IMR-90 (cell line): ENCODE results near the gene UBE2G1. TPM values are rescaled to one million over a fixed set of nuclear protein-coding genes. Genes with fewer than 3 reads are reported as not detected.
A peak's percentile ranks its signal among the peaks of the same experiment; 100 is the strongest.
"Not testable (repeated sequence)": the region's sequence is repeated elsewhere in the genome, so short reads cannot be mapped to it uniquely, and the experiment has no call there.

Experiments
- ATAC-seq: fragments of 200-7000 bp; cut with Tn5 transposase; 2 replicates; pipeline ENCODE4 v1.9.1; 2020; ENCODE audit warnings: low read depth, mild to moderate bottlenecking, moderate library complexity
- BruUV-seq: library from RNA; stranded (reverse); fragments of 400-500 nt; replicated peaks from 2 replicates; lab custom pipeline; 2021; lab: Mats Ljungman, UMichigan
- CTCF ChIA-PET: fragments of 300-600 bp; formaldehyde crosslinking; extraction: SDS; loops from one replicate; lab custom pipeline; 2021; ENCODE audit warnings: antibody characterized with exemption; lab: Yijun Ruan, JAX
- POLR2A ChIA-PET: fragments of 300-600 bp; sonication (Branson Sonifier 250); formaldehyde crosslinking; loops from one replicate; lab custom pipeline; 2022; ENCODE audit warnings: antibody characterized with exemption; ENCODE audit not compliant: unreplicated experiment; lab: Charles Lee
- DNase-seq: peaks from one replicate; pipeline ENCODE4 v3.0.0; 2013
- H2AFZ ChIP-seq: replicated peaks from 2 replicates; pipeline ENCODE3; 2013; ENCODE audit warnings: low read length, mild to moderate bottlenecking; ENCODE audit not compliant: poor library complexity
- H2AK5ac ChIP-seq: 2 replicates; pipeline ENCODE4 v1.6.1; 2013; ENCODE audit warnings: low read depth, low read length, inconsistent platforms
- H2AK9ac ChIP-seq: replicated peaks from 2 replicates; pipeline ENCODE3; 2013; ENCODE audit warnings: mild to moderate bottlenecking, low read depth, low read length, moderate library complexity; ENCODE audit not compliant: poor library complexity
- H2BK120ac ChIP-seq: 2 replicates; pipeline ENCODE4 v1.6.1; 2013; ENCODE audit warnings: low read depth, low read length, inconsistent platforms
- H2BK15ac ChIP-seq: 3 replicates; pipeline ENCODE4 v1.6.1; 2013; ENCODE audit warnings: low read depth, low read length, inconsistent platforms
- H2BK20ac ChIP-seq: 2 replicates; pipeline ENCODE4 v1.6.1; 2013; ENCODE audit warnings: low read depth, mild to moderate bottlenecking, inconsistent platforms, low read length, moderate library complexity
- H2BK5ac ChIP-seq: 2 replicates; pipeline ENCODE4 v1.6.1; 2013; ENCODE audit warnings: mild to moderate bottlenecking, low read depth, low read length, inconsistent platforms; ENCODE audit not compliant: poor library complexity, severe bottlenecking
- H3K14ac ChIP-seq: replicated peaks from 2 replicates; pipeline ENCODE4 v1.6.1; 2013; ENCODE audit warnings: low read depth, low read length, inconsistent platforms
- H3K18ac ChIP-seq: 2 replicates; pipeline ENCODE4 v1.6.1; 2013; ENCODE audit warnings: low read depth, low read length, control low read depth
- H3K23ac ChIP-seq: 2 replicates; pipeline ENCODE4 v1.6.1; 2013; ENCODE audit warnings: low read depth, low read length, inconsistent platforms
- H3K27ac ChIP-seq: 2 replicates; pipeline ENCODE4 v1.5.1; 2013; ENCODE audit warnings: mild to moderate bottlenecking, control low read depth, low read length; ENCODE audit not compliant: insufficient read depth
- H3K27me3 ChIP-seq: 2 replicates; pipeline ENCODE4 v1.6.1; 2013; ENCODE audit warnings: low read length; ENCODE audit not compliant: control insufficient read depth, insufficient read depth
- H3K36me3 ChIP-seq: 2 replicates; pipeline ENCODE4 v1.6.1; 2013; ENCODE audit warnings: low read length, mixed read lengths; ENCODE audit not compliant: control insufficient read depth, insufficient read depth
- H3K4ac ChIP-seq: 2 replicates; pipeline ENCODE4 v1.6.1; 2013; ENCODE audit warnings: low read depth, low read length, inconsistent platforms
- H3K4me1 ChIP-seq: 2 replicates; pipeline ENCODE4 v1.6.1; 2013; ENCODE audit warnings: low read length, mixed read lengths; ENCODE audit not compliant: control insufficient read depth, insufficient read depth
- H3K4me2 ChIP-seq: 2 replicates; pipeline ENCODE4 v1.6.1; 2013; ENCODE audit warnings: low read depth, mild to moderate bottlenecking, control low read depth, low read length, moderate library complexity
- H3K4me3 ChIP-seq: 2 replicates; pipeline ENCODE4 v1.5.1; 2013; ENCODE audit warnings: low read depth, mild to moderate bottlenecking, control low read depth, low read length, moderate library complexity; ENCODE audit not compliant: insufficient read depth
- H3K56ac ChIP-seq: 2 replicates; pipeline ENCODE4 v1.6.1; 2013; ENCODE audit warnings: low read length, inconsistent platforms; ENCODE audit not compliant: insufficient read depth; ENCODE audit errors: extremely low read depth
- H3K79me1 ChIP-seq, 2 experiments: 2 replicates each; pipeline ENCODE4 v1.6.1; 2013; ENCODE audit warnings: low read length in 2 of 2, inconsistent platforms in 1 of 2, low read depth in 1 of 2
- H3K9ac ChIP-seq: 2 replicates; pipeline ENCODE4 v1.6.1; 2013; ENCODE audit warnings: low read depth, low read length, control low read depth
- H3K9me1 ChIP-seq: 2 replicates; pipeline ENCODE4 v1.6.1; 2013; ENCODE audit warnings: low read length, inconsistent platforms; ENCODE audit not compliant: insufficient read depth
- H3K9me3 ChIP-seq: 2 replicates; pipeline ENCODE4 v1.6.1; 2013; ENCODE audit warnings: low read length; ENCODE audit not compliant: control insufficient read depth, insufficient read depth
- H4K20me1 ChIP-seq: 2 replicates; pipeline ENCODE4 v1.6.1; 2013; ENCODE audit warnings: low read length, inconsistent platforms; ENCODE audit not compliant: insufficient read depth
- H4K5ac ChIP-seq: 2 replicates; pipeline ENCODE4 v1.6.1; 2013; ENCODE audit warnings: mild to moderate bottlenecking, low read depth, low read length, control low read depth
- H4K8ac ChIP-seq, 2 experiments: 2 replicates each; pipeline ENCODE4 v1.6.1; 2013; ENCODE audit warnings: low read depth in 2 of 2, low read length in 2 of 2, control low read depth in 1 of 2, inconsistent platforms in 1 of 2
- H4K91ac ChIP-seq: 2 replicates; pipeline ENCODE4 v1.6.1; 2013; ENCODE audit warnings: low read depth, low read length, inconsistent platforms; ENCODE audit not compliant: insufficient read depth
- WGBS, 2 experiments: methylation state at CpG; one replicate each; pipeline versions ENCODE4 v1.1.5 to v1.1.7; 2013; ENCODE audit warnings: missing lambda C conversion rate in 2 of 2; ENCODE audit not compliant: insufficient read length in 1 of 2; ENCODE audit errors: extremely low coverage in 2 of 2; 5-methylcytosine and 5-hydroxymethylcytosine counted together
- dilution Hi-C: fragments of 300-500 bp; cut with HindIII; formaldehyde crosslinking; loops from one replicate; pipeline ENCODE4 v1.14.3; 2018; ENCODE audit warnings: low sequenced_read_pairs; ENCODE audit not compliant: unreplicated experiment
- in situ Hi-C: fragments of 300-500 bp; cut with MboI; formaldehyde crosslinking; loops from 3 replicates; pipeline ENCODE4 v1.14.3; 2019; ENCODE audit warnings: low sequenced_read_pairs, inconsistent platforms, mixed read lengths
- intact Hi-C: fragments of 100-400 bp; cut with micrococcal nuclease; formaldehyde crosslinking; loops from 2 replicates; pipeline ENCODE4 v1.10.0; 2022
- polyA plus RNA-seq, 3 experiments: library from polyadenylated mRNA; depleted of rRNA; stranded (reverse); fragments of >200 nt; gene quantifications; 2 replicates each; pipeline ENCODE4 v1.2.3, GENCODE V29; 2012; ENCODE audit warnings: low replicate concordance in 1 of 3
- total RNA-seq: library from RNA; depleted of rRNA; stranded (reverse); fragments of >200 nt; gene quantifications from 2 replicates; pipeline ENCODE4 v1.2.3, GENCODE V29; 2012

The UBE2G1 gene
- total and polyA plus RNA-seq, 2 of the 4 experiments (the other 2 are of a cell fraction) = 26.3 to 26.6 TPM

GRCh38 chr17:4367177-4367576 is 702 bp upstream of the UBE2G1 start:
- 100% methylated on average over 1 of the region's 10 CpGs; no CpG with 5 or more reads in 1 of the 2 experiments for WGBS, 2 experiments
- H3K14ac ChIP-seq, H3K23ac ChIP-seq, H2BK120ac ChIP-seq, DNase-seq, H3K56ac ChIP-seq, H2AK5ac ChIP-seq, H2BK15ac ChIP-seq, in situ Hi-C loops, H2BK5ac ChIP-seq, H3K27me3 ChIP-seq, H3K9me1 ChIP-seq, H3K36me3 ChIP-seq, H3K9me3 ChIP-seq, H3K27ac ChIP-seq, BruUV-seq, H2BK20ac ChIP-seq, H3K18ac ChIP-seq, H3K4me3 ChIP-seq, H3K4me2 ChIP-seq, ATAC-seq, POLR2A ChIA-PET, CTCF ChIA-PET, dilution Hi-C loops, H3K4me1 ChIP-seq, H4K91ac ChIP-seq, H3K9ac ChIP-seq: not testable (repeated sequence)
- Histone ChIP-seq H2AFZ (peak overlapping the region; percentile 96), H2AK9ac (peak overlapping the region; percentile 2), H4K5ac (peak overlapping the region; percentile 99), H4K8ac (peak overlapping the region; percentile 61 to 99), H3K79me1 (peaks cover 0 to 10% of the 10 kb centered on the region in 2 experiments; a peak in 2 of 4 replicates), H4K20me1 (peaks cover 23% of the 10 kb centered on the region), H3K4ac (0 out of 2 replicates have a peak overlapping the region, but pooled peaks have one; percentile 92)
- intact Hi-C loops = loop anchor here (5.0 kb wide), 1 partner anchor 135 kb away; no protein-coding TSS in a partner anchor
